ENCODE measurements around the gene KIAA1671.
A peak's percentile ranks its signal among the peaks of the same experiment; 100 is the strongest.

DNA sequence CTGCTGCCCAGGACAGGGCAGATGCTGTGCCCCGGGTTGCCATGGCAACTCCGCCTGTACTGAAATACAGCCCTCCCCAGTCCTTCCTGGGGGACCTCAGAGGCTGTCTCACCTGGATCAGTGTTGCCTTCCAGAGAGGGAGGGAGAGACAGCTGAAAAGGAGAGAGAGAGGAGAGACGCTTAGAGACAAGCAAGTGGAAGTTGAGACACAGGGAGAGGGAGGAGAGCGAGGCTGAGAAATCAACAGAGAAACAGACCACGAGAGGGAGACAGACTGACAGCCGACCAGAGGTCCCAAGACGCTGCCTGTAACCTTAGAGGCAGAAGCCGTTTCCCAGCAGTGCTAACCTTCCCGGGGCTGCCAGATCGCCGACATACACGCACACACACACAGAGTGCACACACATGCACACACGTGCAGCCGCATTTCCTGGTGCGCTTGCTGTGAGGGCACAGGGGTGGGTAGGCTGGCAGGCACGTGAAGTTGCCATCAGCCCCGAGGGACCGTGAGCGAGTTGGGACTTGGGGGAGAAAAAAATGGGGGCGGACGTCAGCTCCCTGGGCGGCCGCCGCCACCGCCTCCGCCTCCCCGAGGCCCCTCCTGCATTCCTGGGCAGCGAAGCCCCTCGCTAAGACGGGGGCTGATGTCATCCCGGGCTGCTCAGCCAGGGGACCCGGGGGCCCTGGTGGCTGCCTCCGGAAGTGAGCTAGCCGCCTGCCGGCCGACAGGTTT lies 158.5 kb downstream of the KIAA1671 start:
- TF ChIP-seq EZH2 (IDR thresholded peaks at IDR 0.05; ENCODE audit: borderline replicate concordance, insufficient read depth, low read length, poor library complexity, severe bottlenecking), result no peak
- TF ChIP-seq CTCF (IDR thresholded peaks at IDR 0.05; ENCODE audit: poor library complexity, severe bottlenecking), result peak; percentile 78
- TF ChIP-seq RAD21 (conservative IDR thresholded peaks at IDR 0.05), result peak; percentile 76
- peak; percentile 54 for TF ChIP-seq POLR2AphosphoS5 (IDR thresholded peaks at IDR 0.05)
- no peak for TF ChIP-seq REST (IDR thresholded peaks at IDR 0.05; ENCODE audit: borderline replicate concordance)
- TF ChIP-seq EP300 (conservative IDR thresholded peaks at IDR 0.05; ENCODE audit: poor library complexity, severe bottlenecking), result peak; percentile 70
